Liver (tissue), 9 donors: ENCODE data around the gene PHTF2. TPM values are rescaled to one million over a fixed set of nuclear protein-coding genes. Genes with fewer than 3 reads are reported as not detected.

ENCODE experiments used
- DNase-seq: peaks from one replicate; pipeline ENCODE4 v3.0.0-alpha.2; 2017; ENCODE audit warnings: low spot score
- H3K27ac ChIP-seq, 2 donors: one replicate each; pipeline ENCODE4 v1.7.0; 2013; ENCODE audit warnings: inconsistent platforms in 2 of 2, low read length in 2 of 2, control low read depth in 1 of 2, low read depth in 1 of 2, mild to moderate bottlenecking in 1 of 2
- H3K27me3 ChIP-seq, 4 donors: one replicate each; pipeline versions ENCODE4 v1.6.1 to v1.7.0; 2013; ENCODE audit warnings: low read length in 3 of 4, inconsistent platforms in 1 of 4, mild to moderate bottlenecking in 1 of 4, moderate library complexity in 1 of 4; ENCODE audit not compliant: control insufficient read depth in 4 of 4, insufficient read depth in 4 of 4
- H3K36me3 ChIP-seq, 4 donors: one replicate each; pipeline versions ENCODE4 v1.6.1 to v1.7.0; 2013; ENCODE audit warnings: low read length in 3 of 4, mild to moderate bottlenecking in 3 of 4, low read depth in 1 of 4, moderate library complexity in 1 of 4; ENCODE audit not compliant: control insufficient read depth in 4 of 4, insufficient read depth in 3 of 4
- H3K4me1 ChIP-seq, 4 donors: one replicate each; pipeline versions ENCODE4 v1.6.1 to v1.7.0; 2013; ENCODE audit warnings: low read length in 3 of 4, mild to moderate bottlenecking in 3 of 4, moderate library complexity in 1 of 4; ENCODE audit not compliant: control insufficient read depth in 4 of 4, insufficient read depth in 4 of 4
- H3K4me3 ChIP-seq, 3 donors: one replicate each; pipeline versions ENCODE4 v1.6.1 to v1.7.0; 2013; ENCODE audit warnings: low read length in 3 of 3, control low read depth in 1 of 3, low read depth in 1 of 3, mild to moderate bottlenecking in 1 of 3
- H3K9ac ChIP-seq, 2 donors: one replicate each; pipeline ENCODE4 v1.7.0; 2013; ENCODE audit warnings: low read length in 2 of 2, mild to moderate bottlenecking in 2 of 2, moderate library complexity in 2 of 2, control low read depth in 1 of 2, low read depth in 1 of 2
- H3K9me3 ChIP-seq, 4 donors: one replicate each; pipeline versions ENCODE4 v1.6.1 to v1.7.0; 2013; ENCODE audit warnings: low read length in 3 of 4; ENCODE audit not compliant: control insufficient read depth in 4 of 4
- EGR1 ChIP-seq, 2 donors: IDR thresholded peaks; 2 replicates each; pipeline ENCODE4 v1.6.1; 2016 to 2018; ENCODE audit warnings: antibody characterized with exemption in 2 of 2, low read depth in 2 of 2
- FOXA1 ChIP-seq: IDR thresholded peaks from 2 replicates; pipeline ENCODE4 v1.6.1; 2016; ENCODE audit warnings: antibody characterized with exemption
- FOXA2 ChIP-seq: IDR thresholded peaks from 2 replicates; pipeline ENCODE4 v1.6.1; 2016; ENCODE audit warnings: antibody characterized with exemption
- GABPA ChIP-seq, 2 donors: IDR thresholded peaks in 1 of 2; conservative IDR thresholded peaks in 1 of 2; 2 replicates each; pipeline ENCODE4 v1.6.1; 2016; ENCODE audit warnings: antibody characterized with exemption in 2 of 2, mild to moderate bottlenecking in 1 of 2, moderate library complexity in 1 of 2
- HNF4A ChIP-seq, 2 donors: conservative IDR thresholded peaks; 2 replicates each; pipeline ENCODE4 v1.6.1; 2016; ENCODE audit warnings: antibody characterized with exemption in 2 of 2, mild to moderate bottlenecking in 2 of 2
- HNF4G ChIP-seq: IDR thresholded peaks from 2 replicates; pipeline ENCODE4 v1.6.1; 2016; ENCODE audit warnings: antibody characterized with exemption
- JUND ChIP-seq, 2 donors: IDR thresholded peaks; 2 replicates each; pipeline ENCODE4 v1.6.1; 2016; ENCODE audit warnings: antibody characterized with exemption in 2 of 2
- NR2F2 ChIP-seq: IDR thresholded peaks from 2 replicates; pipeline ENCODE4 v1.6.1; 2016; ENCODE audit warnings: antibody characterized with exemption
- RAD21 ChIP-seq, 2 donors: IDR thresholded peaks; 2 replicates each; pipeline ENCODE4 v1.6.1; 2016; ENCODE audit warnings: antibody characterized with exemption in 2 of 2, mild to moderate bottlenecking in 2 of 2
- TAF1 ChIP-seq: conservative IDR thresholded peaks from 2 replicates; pipeline ENCODE4 v1.6.1; 2016; ENCODE audit warnings: antibody characterized with exemption, mild to moderate bottlenecking
- YY1 ChIP-seq: IDR thresholded peaks from 2 replicates; pipeline ENCODE4 v1.6.1; 2016; ENCODE audit warnings: antibody characterized with exemption, mild to moderate bottlenecking
- WGBS: extraction: QIAGEN DNeasy Blood & Tissue Kit; methylation state at CpG from one replicate; pipeline ENCODE4 v1.1.7; 2013; 5-methylcytosine and 5-hydroxymethylcytosine counted together
- polyA plus RNA-seq, 2 donors: library from polyadenylated mRNA; stranded (reverse) in 1 of 2; unstranded in 1 of 2; fragments of 200-250 nt in 1 of 2; fragments of >200 nt in 1 of 2; fragmentation: Nextera tagmentation in 1 of 2; extraction: Ambion mirVana in 1 of 2; gene quantifications; one replicate each; pipeline versions ENCODE4 v1.2.1 to v1.2.3, GENCODE V29; 2013 to 2015
- total RNA-seq, 2 donors: library from RNA; depleted of rRNA; stranded (reverse); fragments of >200 nt; gene quantifications; one replicate each; pipeline ENCODE4 v1.2.3, GENCODE V29; 2014
- TF ChIP-seq, protein P1 (sequence below): IDR thresholded peaks from 2 replicates; pipeline ENCODE4 v1.6.1; 2016; ENCODE audit warnings: antibody characterized with exemption, mild to moderate bottlenecking
- TF ChIP-seq, protein P2 (sequence below): IDR thresholded peaks from 2 replicates; pipeline ENCODE4 v1.6.1; 2016; ENCODE audit warnings: antibody characterized with exemption
- TF ChIP-seq, protein P3 (sequence below): IDR thresholded peaks from 2 replicates; pipeline ENCODE4 v1.6.1; 2016; ENCODE audit warnings: antibody characterized with exemption
- TF ChIP-seq, protein P4 (sequence below): fragments of 150-350 bp; IDR thresholded peaks from 2 replicates; pipeline ENCODE4 v1.5.1; 2017; ENCODE audit warnings: improper control_type of control experiment, low read depth, low read length; ENCODE audit not compliant: missing input control
- TF ChIP-seq, protein P5 (sequence below): IDR thresholded peaks from 2 replicates; pipeline ENCODE4 v1.6.1; 2016; ENCODE audit warnings: antibody characterized with exemption
- donor health status: healthy.
- donor health status: healthy.
- donor health status: healthy.
- donor health status: healthy.
- donor health status: healthy.

The PHTF2 gene
- total and polyA plus RNA-seq, 4 donors, result 2.2 to 7.3 (median 4.7) TPM

DNA sequence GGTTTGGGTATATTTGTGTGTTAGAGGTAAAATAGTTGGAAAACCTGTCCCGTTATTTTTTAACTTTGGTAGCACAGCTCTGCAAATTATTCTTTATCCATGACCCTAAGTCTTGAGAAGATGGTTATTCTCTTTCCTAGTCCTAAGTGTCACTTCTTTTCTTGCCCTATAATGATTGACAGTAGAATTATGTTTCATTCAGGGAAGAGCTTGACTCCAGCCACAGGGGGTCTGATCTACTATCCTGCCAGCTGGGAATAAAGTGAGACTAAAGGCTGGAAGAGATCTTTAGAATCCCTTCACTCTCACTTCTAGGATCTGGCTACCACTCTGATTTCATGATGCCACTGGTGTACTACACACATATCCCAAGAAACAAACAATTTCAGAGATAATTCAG, 90.4 kb downstream of the PHTF2 start (continued):
- TF ChIP-seq, protein P1, sequence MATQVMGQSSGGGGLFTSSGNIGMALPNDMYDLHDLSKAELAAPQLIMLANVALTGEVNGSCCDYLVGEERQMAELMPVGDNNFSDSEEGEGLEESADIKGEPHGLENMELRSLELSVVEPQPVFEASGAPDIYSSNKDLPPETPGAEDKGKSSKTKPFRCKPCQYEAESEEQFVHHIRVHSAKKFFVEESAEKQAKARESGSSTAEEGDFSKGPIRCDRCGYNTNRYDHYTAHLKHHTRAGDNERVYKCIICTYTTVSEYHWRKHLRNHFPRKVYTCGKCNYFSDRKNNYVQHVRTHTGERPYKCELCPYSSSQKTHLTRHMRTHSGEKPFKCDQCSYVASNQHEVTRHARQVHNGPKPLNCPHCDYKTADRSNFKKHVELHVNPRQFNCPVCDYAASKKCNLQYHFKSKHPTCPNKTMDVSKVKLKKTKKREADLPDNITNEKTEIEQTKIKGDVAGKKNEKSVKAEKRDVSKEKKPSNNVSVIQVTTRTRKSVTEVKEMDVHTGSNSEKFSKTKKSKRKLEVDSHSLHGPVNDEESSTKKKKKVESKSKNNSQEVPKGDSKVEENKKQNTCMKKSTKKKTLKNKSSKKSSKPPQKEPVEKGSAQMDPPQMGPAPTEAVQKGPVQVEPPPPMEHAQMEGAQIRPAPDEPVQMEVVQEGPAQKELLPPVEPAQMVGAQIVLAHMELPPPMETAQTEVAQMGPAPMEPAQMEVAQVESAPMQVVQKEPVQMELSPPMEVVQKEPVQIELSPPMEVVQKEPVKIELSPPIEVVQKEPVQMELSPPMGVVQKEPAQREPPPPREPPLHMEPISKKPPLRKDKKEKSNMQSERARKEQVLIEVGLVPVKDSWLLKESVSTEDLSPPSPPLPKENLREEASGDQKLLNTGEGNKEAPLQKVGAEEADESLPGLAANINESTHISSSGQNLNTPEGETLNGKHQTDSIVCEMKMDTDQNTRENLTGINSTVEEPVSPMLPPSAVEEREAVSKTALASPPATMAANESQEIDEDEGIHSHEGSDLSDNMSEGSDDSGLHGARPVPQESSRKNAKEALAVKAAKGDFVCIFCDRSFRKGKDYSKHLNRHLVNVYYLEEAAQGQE, result no peak
- TF ChIP-seq, protein P2, sequence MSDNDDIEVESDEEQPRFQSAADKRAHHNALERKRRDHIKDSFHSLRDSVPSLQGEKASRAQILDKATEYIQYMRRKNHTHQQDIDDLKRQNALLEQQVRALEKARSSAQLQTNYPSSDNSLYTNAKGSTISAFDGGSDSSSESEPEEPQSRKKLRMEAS, result no peak
- TF ChIP-seq, protein P3, sequence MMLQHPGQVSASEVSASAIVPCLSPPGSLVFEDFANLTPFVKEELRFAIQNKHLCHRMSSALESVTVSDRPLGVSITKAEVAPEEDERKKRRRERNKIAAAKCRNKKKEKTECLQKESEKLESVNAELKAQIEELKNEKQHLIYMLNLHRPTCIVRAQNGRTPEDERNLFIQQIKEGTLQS, result no peak

DNA sequence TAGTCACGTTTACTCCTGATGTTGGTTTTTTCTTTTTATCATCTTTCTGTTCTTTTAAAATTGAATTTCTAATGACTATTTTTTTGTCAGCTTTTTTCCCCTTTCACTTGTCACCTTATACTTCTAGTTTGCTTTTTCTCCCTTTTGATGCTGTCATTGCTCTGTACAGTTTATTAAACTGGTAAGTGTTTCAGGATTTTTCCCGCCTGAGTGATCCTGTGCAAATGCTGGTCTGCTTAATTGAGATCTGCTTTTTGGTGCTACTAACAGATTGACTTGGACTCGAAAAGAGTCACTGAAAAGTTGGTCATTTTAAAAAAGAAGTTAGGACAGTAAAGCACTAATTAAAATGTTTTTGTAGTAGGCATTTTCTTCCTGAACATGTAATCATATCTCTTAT, 95.2 kb downstream of the PHTF2 start:
- 94% methylated on average over 3 of the region's 3 CpGs for WGBS

More for the DNA sequence above, 95.2 kb downstream of the PHTF2 start:
- Histone ChIP-seq H3K27me3 (no peaks in the 10 kb centered on the region), H3K27ac (no peak overlapping the region), H3K4me1 (no peaks in the 10 kb centered on the region), H3K9ac (no peak overlapping the region), H3K36me3 (no peaks in the 10 kb centered on the region), H3K9me3 (no peaks in the 10 kb centered on the region), H3K4me3 (no peak overlapping the region)
- DNase-seq, result no peak
- TF ChIP-seq, protein P4, sequence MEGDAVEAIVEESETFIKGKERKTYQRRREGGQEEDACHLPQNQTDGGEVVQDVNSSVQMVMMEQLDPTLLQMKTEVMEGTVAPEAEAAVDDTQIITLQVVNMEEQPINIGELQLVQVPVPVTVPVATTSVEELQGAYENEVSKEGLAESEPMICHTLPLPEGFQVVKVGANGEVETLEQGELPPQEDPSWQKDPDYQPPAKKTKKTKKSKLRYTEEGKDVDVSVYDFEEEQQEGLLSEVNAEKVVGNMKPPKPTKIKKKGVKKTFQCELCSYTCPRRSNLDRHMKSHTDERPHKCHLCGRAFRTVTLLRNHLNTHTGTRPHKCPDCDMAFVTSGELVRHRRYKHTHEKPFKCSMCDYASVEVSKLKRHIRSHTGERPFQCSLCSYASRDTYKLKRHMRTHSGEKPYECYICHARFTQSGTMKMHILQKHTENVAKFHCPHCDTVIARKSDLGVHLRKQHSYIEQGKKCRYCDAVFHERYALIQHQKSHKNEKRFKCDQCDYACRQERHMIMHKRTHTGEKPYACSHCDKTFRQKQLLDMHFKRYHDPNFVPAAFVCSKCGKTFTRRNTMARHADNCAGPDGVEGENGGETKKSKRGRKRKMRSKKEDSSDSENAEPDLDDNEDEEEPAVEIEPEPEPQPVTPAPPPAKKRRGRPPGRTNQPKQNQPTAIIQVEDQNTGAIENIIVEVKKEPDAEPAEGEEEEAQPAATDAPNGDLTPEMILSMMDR, result no peak
- TF ChIP-seq, protein P1, result no peak
- TF ChIP-seq NR2F2 (no peak), GABPA (IDR thresholded peaks at IDR 0.05 in 1 of 2, conservative IDR thresholded peaks at IDR 0.05 in 1 of 2) (no peak), JUND (IDR thresholded peaks at IDR 0.05) (no peak), HNF4G (no peak), EGR1 (IDR thresholded peaks at IDR 0.05; ENCODE audit: low read depth in 2 of 2) (no peak), FOXA1 (no peak), TAF1 (no peak), RAD21 (IDR thresholded peaks at IDR 0.05) (no peak), FOXA2 (no peak), HNF4A (conservative IDR thresholded peaks at IDR 0.05) (no peak), YY1 (no peak)
- TF ChIP-seq, protein P3, result no peak
- TF ChIP-seq, protein P5, sequence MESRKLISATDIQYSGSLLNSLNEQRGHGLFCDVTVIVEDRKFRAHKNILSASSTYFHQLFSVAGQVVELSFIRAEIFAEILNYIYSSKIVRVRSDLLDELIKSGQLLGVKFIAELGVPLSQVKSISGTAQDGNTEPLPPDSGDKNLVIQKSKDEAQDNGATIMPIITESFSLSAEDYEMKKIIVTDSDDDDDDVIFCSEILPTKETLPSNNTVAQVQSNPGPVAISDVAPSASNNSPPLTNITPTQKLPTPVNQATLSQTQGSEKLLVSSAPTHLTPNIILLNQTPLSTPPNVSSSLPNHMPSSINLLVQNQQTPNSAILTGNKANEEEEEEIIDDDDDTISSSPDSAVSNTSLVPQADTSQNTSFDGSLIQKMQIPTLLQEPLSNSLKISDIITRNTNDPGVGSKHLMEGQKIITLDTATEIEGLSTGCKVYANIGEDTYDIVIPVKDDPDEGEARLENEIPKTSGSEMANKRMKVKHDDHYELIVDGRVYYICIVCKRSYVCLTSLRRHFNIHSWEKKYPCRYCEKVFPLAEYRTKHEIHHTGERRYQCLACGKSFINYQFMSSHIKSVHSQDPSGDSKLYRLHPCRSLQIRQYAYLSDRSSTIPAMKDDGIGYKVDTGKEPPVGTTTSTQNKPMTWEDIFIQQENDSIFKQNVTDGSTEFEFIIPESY, result no peak
- TF ChIP-seq, protein P2, result no peak
